Measurements from ENCODE around the gene PPFIA3.

Gene PPFIA3

GRCh38 chr19:49080392-49080791 lies 39.0 kb upstream of the PPFIA3 start:
- Histone ChIP-seq H3K56ac (ENCODE audit: low read length) (no peak overlapping the region), H2BK120ac (ENCODE audit: low read depth, low read length) (no peak overlapping the region), H3K18ac (ENCODE audit: low read length) (no peak overlapping the region), H3K36me3 (ENCODE audit: control insufficient read depth, insufficient read depth, low read length) (no peaks in the 10 kb centered on the region), H3K27ac (ENCODE audit: low read depth, low read length) (no peak overlapping the region), H3K4me3 (ENCODE audit: low read length) (no peak overlapping the region), H3K9ac (ENCODE audit: low read length) (no peak overlapping the region), H3K4ac (ENCODE audit: low read depth, low read length) (no peak overlapping the region), H2BK5ac (ENCODE audit: low read length) (no peak overlapping the region), H3K23ac (ENCODE audit: low read length) (no peak overlapping the region), H4K5ac (ENCODE audit: low read length) (no peak overlapping the region), H3K27me3 (ENCODE audit: insufficient read depth, low read length, poor library complexity) (no peaks in the 10 kb centered on the region), H2AK5ac (ENCODE audit: low read length) (no peak overlapping the region), H3K79me1 (ENCODE audit: low read length) (no peaks in the 10 kb centered on the region), H3K4me1 (ENCODE audit: control insufficient read depth, low read depth, low read length) (no peaks in the 10 kb centered on the region), H2BK15ac (replicated peaks; ENCODE audit: low read depth) (no peak overlapping the region), H3K4me2 (ENCODE audit: low read length) (no peak overlapping the region), H4K8ac (ENCODE audit: low read depth, low read length) (no peak overlapping the region), H3K79me2 (ENCODE audit: control insufficient read depth, insufficient read depth, low read length) (peaks cover under 1% of the 10 kb centered on the region)
- DNase-seq, result no peak
- no CpG with 5 or more reads among the region's 4 CpGs for WGBS (ENCODE audit: extremely low coverage, insufficient coverage, low lambda C conversion rate)

DNA sequence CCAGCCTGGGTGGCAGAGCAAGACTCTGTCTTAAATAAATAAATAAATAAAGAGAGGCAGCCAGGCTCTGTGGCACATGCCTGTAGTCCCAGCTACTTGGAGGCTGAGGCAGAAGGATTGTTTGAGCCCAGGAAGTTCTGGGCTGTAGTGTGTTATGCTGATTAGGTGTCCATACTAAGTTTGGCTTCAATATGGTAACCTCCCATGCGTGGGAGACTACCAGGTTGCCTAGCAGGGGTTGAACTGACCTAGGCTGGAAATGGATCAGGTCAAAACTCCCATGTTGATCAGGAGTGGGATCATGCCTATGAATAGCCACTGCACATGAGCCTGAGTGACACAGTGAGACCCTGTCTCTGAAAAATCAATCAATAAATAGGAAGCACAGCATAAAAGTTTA lies 38.1 kb upstream of the PPFIA3 start:
- WGBS (ENCODE audit: extremely low coverage, insufficient coverage, low lambda C conversion rate), result no CpG with 5 or more reads among the region's 1 CpG
- H4K5ac ChIP-seq (ENCODE audit: low read length), result no peak overlapping the region

GRCh38 chr19:49084206-49085019 lies 34.9 kb upstream of the PPFIA3 start:
- peak overlapping the region; percentile 88 for H3K9ac ChIP-seq (ENCODE audit: low read length)
- peak overlapping the region; percentile 67 for H3K4me2 ChIP-seq (ENCODE audit: low read length)
- no peak overlapping the region for H3K27ac ChIP-seq (ENCODE audit: low read depth, low read length)
- H2AK5ac ChIP-seq (ENCODE audit: low read length), result no peak overlapping the region
- DNase-seq, result no peak
- peak overlapping the region; percentile 90 for H4K5ac ChIP-seq (ENCODE audit: low read length)
- peaks cover 8% of the 10 kb centered on the region for H3K36me3 ChIP-seq (ENCODE audit: control insufficient read depth, insufficient read depth, low read length)
- no peak overlapping the region for H2BK15ac ChIP-seq (replicated peaks; ENCODE audit: low read depth)
- no peak overlapping the region for H3K18ac ChIP-seq (ENCODE audit: low read length)
- peaks cover 36% of the 10 kb centered on the region for H3K79me2 ChIP-seq (ENCODE audit: control insufficient read depth, insufficient read depth, low read length)
- H2BK5ac ChIP-seq (ENCODE audit: low read length), result no peak overlapping the region
- no peak overlapping the region for H3K4ac ChIP-seq (ENCODE audit: low read depth, low read length)
- no peak overlapping the region for H4K8ac ChIP-seq (ENCODE audit: low read depth, low read length)
- peaks cover 10% of the 10 kb centered on the region for H3K79me1 ChIP-seq (ENCODE audit: low read length)
- H3K4me3 ChIP-seq (ENCODE audit: low read length), result no peak overlapping the region
- no peaks in the 10 kb centered on the region for H3K27me3 ChIP-seq (ENCODE audit: insufficient read depth, low read length, poor library complexity)
- H3K23ac ChIP-seq (ENCODE audit: low read length), result no peak overlapping the region
- H3K56ac ChIP-seq (ENCODE audit: low read length), result peak overlapping the region; percentile 95
- WGBS (ENCODE audit: extremely low coverage, insufficient coverage, low lambda C conversion rate), result no CpG with 5 or more reads among the region's 26 CpGs
- no peaks in the 10 kb centered on the region for H3K4me1 ChIP-seq (ENCODE audit: control insufficient read depth, low read depth, low read length)
- no peak overlapping the region for H2BK120ac ChIP-seq (ENCODE audit: low read depth, low read length)

More for the DNA sequence above, 38.1 kb upstream of the PPFIA3 start:
- Histone ChIP-seq H3K4ac (ENCODE audit: low read depth, low read length) (no peak overlapping the region), H3K23ac (ENCODE audit: low read length) (no peak overlapping the region), H3K56ac (ENCODE audit: low read length) (no peak overlapping the region), H2AK5ac (ENCODE audit: low read length) (no peak overlapping the region), H3K9ac (ENCODE audit: low read length) (no peak overlapping the region), H2BK5ac (ENCODE audit: low read length) (no peak overlapping the region), H3K79me2 (ENCODE audit: control insufficient read depth, insufficient read depth, low read length) (peaks cover 10% of the 10 kb centered on the region), H2BK15ac (replicated peaks; ENCODE audit: low read depth) (no peak overlapping the region), H3K4me2 (ENCODE audit: low read length) (no peak overlapping the region), H2BK120ac (ENCODE audit: low read depth, low read length) (no peak overlapping the region), H3K27me3 (ENCODE audit: insufficient read depth, low read length, poor library complexity) (no peaks in the 10 kb centered on the region), H3K4me3 (ENCODE audit: low read length) (no peak overlapping the region), H3K79me1 (ENCODE audit: low read length) (no peaks in the 10 kb centered on the region), H3K36me3 (ENCODE audit: control insufficient read depth, insufficient read depth, low read length) (no peaks in the 10 kb centered on the region), H3K27ac (ENCODE audit: low read depth, low read length) (no peak overlapping the region), H3K18ac (ENCODE audit: low read length) (no peak overlapping the region), H4K8ac (ENCODE audit: low read depth, low read length) (no peak overlapping the region), H3K4me1 (ENCODE audit: control insufficient read depth, low read depth, low read length) (no peaks in the 10 kb centered on the region)
- no peak for DNase-seq

DNA sequence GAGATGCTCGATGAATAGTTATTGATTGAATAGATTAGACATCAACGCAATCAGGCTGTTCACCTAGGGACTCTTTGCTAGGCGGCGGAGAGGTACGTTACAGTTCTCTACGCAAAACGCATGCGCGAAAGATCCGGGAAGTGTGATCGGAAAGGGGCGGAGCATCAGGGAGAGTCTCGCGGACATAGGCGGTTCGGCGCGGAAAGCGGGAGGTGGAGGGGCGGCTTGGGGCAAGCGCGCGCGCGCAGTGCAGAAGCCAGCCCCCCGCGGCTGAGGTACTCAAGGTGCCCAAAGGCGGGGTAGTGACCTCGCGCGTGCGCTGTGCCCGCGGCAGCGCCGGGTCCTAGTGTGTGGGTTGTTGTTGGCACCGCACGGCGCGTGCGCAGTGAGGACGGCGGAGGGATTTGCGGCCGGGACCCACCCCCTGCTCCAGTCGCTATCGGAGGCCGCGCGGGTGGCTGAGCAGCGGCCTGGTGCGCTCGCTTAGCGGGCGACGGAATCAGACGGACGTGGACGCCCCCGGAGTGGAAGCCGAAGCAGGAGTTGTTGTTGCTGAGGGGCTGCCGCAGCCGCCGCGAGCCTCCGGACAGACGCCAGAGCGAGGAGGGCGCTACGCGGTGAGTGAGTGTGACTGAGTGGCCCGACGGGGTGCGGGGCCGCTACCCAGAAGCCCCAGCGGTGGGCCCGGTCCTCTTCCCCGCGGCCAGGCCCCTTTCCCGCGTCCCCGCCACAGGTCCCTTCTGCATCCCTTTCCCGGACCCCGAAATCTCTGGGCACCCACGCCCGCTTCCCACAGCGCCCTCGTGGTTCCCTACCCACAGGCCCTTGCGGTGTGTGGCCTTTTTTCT lies 34.1 kb upstream of the PPFIA3 start, which contains the start of gene SNRNP70:
TSS of gene SNRNP70 (plus strand) at position 432 of the 848 bp plus-strand sequence. CDS start 964 bp downstream, outside the sequence.
- Histone ChIP-seq H3K79me1 (ENCODE audit: low read length) (peaks cover 12% of the 10 kb centered on the region), H3K9ac (ENCODE audit: low read length) (peak within 1 kb of the TSS; percentile 97), H3K4me3 (ENCODE audit: low read length) (peak within 1 kb of the TSS; percentile 60), H3K4me1 (ENCODE audit: control insufficient read depth, low read depth, low read length) (no peaks in the 10 kb centered on the region), H3K23ac (ENCODE audit: low read length) (peak within 1 kb of the TSS; percentile 72), H3K79me2 (ENCODE audit: control insufficient read depth, insufficient read depth, low read length) (peaks cover 41% of the 10 kb centered on the region), H4K5ac (ENCODE audit: low read length) (peak within 1 kb of the TSS; percentile 90), H3K36me3 (ENCODE audit: control insufficient read depth, insufficient read depth, low read length) (peaks cover 12% of the 10 kb centered on the region), H2BK120ac (ENCODE audit: low read depth, low read length) (no peak within 1 kb of the TSS), H3K27ac (ENCODE audit: low read depth, low read length) (peak within 1 kb of the TSS; percentile 80), H3K4me2 (ENCODE audit: low read length) (peak within 1 kb of the TSS; percentile 67), H2BK15ac (replicated peaks; ENCODE audit: low read depth) (no peak within 1 kb of the TSS), H3K18ac (ENCODE audit: low read length) (peak within 1 kb of the TSS; percentile 80), H2AK5ac (ENCODE audit: low read length) (no peak within 1 kb of the TSS), H2BK5ac (ENCODE audit: low read length) (peak within 1 kb of the TSS; percentile 61), H3K4ac (ENCODE audit: low read depth, low read length) (peak within 1 kb of the TSS; percentile 70), H3K56ac (ENCODE audit: low read length) (peak within 1 kb of the TSS; percentile 97), H3K27me3 (ENCODE audit: insufficient read depth, low read length, poor library complexity) (no peaks in the 10 kb centered on the region), H4K8ac (ENCODE audit: low read depth, low read length) (no peak within 1 kb of the TSS)
- peak; percentile 100 for DNase-seq
- no CpG with 5 or more reads among the region's 89 CpGs for WGBS (ENCODE audit: extremely low coverage, insufficient coverage, low lambda C conversion rate)

DNA sequence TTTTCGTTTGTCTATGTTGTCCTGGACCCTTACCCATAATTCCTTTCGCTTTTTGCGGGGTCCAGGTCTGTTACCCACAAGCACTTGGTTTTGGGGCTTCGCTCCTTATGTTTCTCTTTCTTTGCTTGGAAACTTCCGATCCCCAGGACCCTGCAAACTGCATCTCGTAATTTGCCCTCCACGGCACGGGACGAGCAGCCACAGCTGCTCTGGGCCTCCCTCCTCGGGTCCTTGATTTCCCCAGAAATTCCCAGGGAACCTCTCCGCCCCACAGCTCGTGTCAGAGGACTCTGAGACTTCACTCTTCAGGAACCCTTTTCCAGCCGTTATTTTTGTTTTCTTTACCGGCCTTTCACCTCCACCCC lies 33.5 kb upstream of the PPFIA3 start:
- Histone ChIP-seq H2BK15ac (replicated peaks; ENCODE audit: low read depth) (no peak overlapping the region), H2BK120ac (ENCODE audit: low read depth, low read length) (no peak overlapping the region), H3K56ac (ENCODE audit: low read length) (peak overlapping the region; percentile 97), H3K4me1 (ENCODE audit: control insufficient read depth, low read depth, low read length) (no peaks in the 10 kb centered on the region), H2BK5ac (ENCODE audit: low read length) (no peak overlapping the region), H3K79me2 (ENCODE audit: control insufficient read depth, insufficient read depth, low read length) (peaks cover 47% of the 10 kb centered on the region), H3K36me3 (ENCODE audit: control insufficient read depth, insufficient read depth, low read length) (peaks cover 18% of the 10 kb centered on the region), H3K23ac (ENCODE audit: low read length) (no peak overlapping the region), H4K5ac (ENCODE audit: low read length) (no peak overlapping the region), H3K79me1 (ENCODE audit: low read length) (peaks cover 16% of the 10 kb centered on the region), H3K4me2 (ENCODE audit: low read length) (peak overlapping the region; percentile 59), H3K27me3 (ENCODE audit: insufficient read depth, low read length, poor library complexity) (no peaks in the 10 kb centered on the region), H3K4ac (ENCODE audit: low read depth, low read length) (no peak overlapping the region), H2AK5ac (ENCODE audit: low read length) (no peak overlapping the region), H4K8ac (ENCODE audit: low read depth, low read length) (no peak overlapping the region), H3K27ac (ENCODE audit: low read depth, low read length) (peak overlapping the region; percentile 80), H3K9ac (ENCODE audit: low read length) (peak overlapping the region; percentile 97), H3K4me3 (ENCODE audit: low read length) (peak overlapping the region; percentile 60), H3K18ac (ENCODE audit: low read length) (peak overlapping the region; percentile 80)
- no CpG with 5 or more reads among the region's 14 CpGs for WGBS (ENCODE audit: extremely low coverage, insufficient coverage, low lambda C conversion rate)
- DNase-seq, result peak; percentile 34
